Fibroblast of pulmonary artery (primary cell): ENCODE measurements around the gene CD34.

Experiments used
- DNase-seq: peaks from one replicate; pipeline ENCODE4 v3.0.0-alpha.2; 2010; ENCODE audit warnings: low read depth
- H3K4me3 ChIP-seq: replicated peaks from 2 replicates; pipeline ENCODE4 v1.5.1; 2011; ENCODE audit warnings: low read depth, mild to moderate bottlenecking, control low read depth, low read length, moderate library complexity
- CTCF ChIP-seq: IDR thresholded peaks from 2 replicates; pipeline ENCODE4 v1.5.1; 2011; ENCODE audit warnings: mild to moderate bottlenecking, control low read depth, low read length, inconsistent platforms; ENCODE audit errors: missing control alignments

CD34 gene

GRCh38 chr1:207910591-207911354, at the start of gene CD34:
TSS of gene CD34 (minus strand) at chr1:207911125. CDS start at chr1:207911080, 45 bp downstream.
- DNase-seq: no peak
- no peak for TF ChIP-seq CTCF
- peak within 1 kb of the TSS; percentile 45 for H3K4me3 ChIP-seq

- no peak for DNase-seq
- TF ChIP-seq CTCF: no peak
- no peak overlapping the region for H3K4me3 ChIP-seq
Measured at GRCh38 chr1:207960346-207960745, 49.4 kb upstream of the CD34 start.

- H3K4me3 ChIP-seq: no peak overlapping the region
- TF ChIP-seq CTCF: no peak
- no peak for DNase-seq
Measured at GRCh38 chr1:207959910-207960309, 49.0 kb upstream of the CD34 start.

GRCh38 chr1:207959141-207959825, 48.4 kb upstream of the CD34 start:
- peak; percentile 60 for DNase-seq
- H3K4me3 ChIP-seq: peak overlapping the region; percentile 42
- no peak for TF ChIP-seq CTCF

GRCh38 chr1:207958376-207959139, 47.6 kb upstream of the CD34 start:
- no peak for DNase-seq
- H3K4me3 ChIP-seq: peak overlapping the region; percentile 42
- no peak for TF ChIP-seq CTCF

- no peak for TF ChIP-seq CTCF
- H3K4me3 ChIP-seq: no peak overlapping the region
- no peak for DNase-seq
Measured at GRCh38 chr1:207956986-207957385, 46.1 kb upstream of the CD34 start.
